Activated CD4-positive, CD25-positive, alpha-beta regulatory T cell treated with anti-CD3 and anti-CD28 coated beads, Interleukin-2, amount 50 U/mL, for 24 hours (primary cell): Measurements from ENCODE around the gene GABRP.
"Not testable (repeated sequence)": the region's sequence is repeated elsewhere in the genome, so short reads cannot be mapped to it uniquely, and the experiment has no call there.

Experiments used
- ATAC-seq, 2 donors: fragments of 150-1000 bp; cut with Tn5 transposase; one replicate each; pipeline ENCODE4 v1.10.0; 2021; ENCODE audit warnings: mild to moderate bottlenecking in 1 of 2, moderate library complexity in 1 of 2

Gene GABRP

GRCh38 chr5:170795154-170795553 lies 11.6 kb downstream of the GABRP start:
- ATAC-seq: no peak

DNA sequence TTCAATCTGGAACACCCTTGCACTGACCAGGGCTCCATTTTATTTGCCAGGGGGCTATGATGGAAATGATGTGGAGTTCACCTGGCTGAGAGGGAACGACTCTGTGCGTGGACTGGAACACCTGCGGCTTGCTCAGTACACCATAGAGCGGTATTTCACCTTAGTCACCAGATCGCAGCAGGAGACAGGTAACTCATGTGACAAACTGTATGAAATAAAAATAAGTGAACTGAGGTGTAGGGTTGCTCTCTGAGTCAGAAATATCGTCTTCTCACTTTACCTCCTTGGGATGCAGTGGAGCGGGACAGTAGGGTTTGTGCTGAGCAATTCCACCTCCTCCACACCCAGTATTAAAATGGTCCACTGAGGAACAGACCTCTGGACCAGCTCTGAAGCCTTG lies 22.1 kb downstream of the GABRP start:
- no peak for ATAC-seq

DNA sequence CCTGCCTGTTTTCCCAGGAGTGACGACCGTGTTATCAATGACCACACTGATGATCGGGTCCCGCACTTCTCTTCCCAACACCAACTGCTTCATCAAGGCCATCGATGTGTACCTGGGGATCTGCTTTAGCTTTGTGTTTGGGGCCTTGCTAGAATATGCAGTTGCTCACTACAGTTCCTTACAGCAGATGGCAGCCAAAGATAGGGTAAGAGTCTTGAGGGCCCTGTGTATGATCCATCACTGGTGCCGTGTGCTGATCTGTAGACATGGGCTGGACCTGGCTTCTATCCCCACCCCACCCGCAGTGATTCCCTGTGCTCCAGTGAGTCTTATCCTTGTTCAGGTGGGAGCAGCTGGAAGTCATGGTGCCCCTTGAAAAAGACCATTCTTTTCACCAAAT lies 26.0 kb downstream of the GABRP start:
- ATAC-seq: no peak

DNA sequence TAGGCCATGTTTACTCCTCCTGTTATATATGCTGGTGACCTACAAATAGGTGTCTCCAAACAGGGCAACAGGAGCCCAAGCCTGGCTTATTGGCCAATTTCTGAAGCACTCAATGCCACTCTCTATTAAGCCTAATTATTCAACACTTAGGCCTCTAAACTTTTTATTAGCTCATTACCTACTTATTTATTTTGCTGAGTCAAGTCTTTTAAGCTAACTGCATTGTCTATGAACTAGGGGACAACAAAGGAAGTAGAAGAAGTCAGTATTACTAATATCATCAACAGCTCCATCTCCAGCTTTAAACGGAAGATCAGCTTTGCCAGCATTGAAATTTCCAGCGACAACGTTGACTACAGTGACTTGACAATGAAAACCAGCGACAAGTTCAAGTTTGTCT lies 28.2 kb downstream of the GABRP start:
- no peak for ATAC-seq

- ATAC-seq: no peak
These were observed 29.7 kb downstream of the GABRP start for GRCh38 chr5:170813231-170813630.

DNA sequence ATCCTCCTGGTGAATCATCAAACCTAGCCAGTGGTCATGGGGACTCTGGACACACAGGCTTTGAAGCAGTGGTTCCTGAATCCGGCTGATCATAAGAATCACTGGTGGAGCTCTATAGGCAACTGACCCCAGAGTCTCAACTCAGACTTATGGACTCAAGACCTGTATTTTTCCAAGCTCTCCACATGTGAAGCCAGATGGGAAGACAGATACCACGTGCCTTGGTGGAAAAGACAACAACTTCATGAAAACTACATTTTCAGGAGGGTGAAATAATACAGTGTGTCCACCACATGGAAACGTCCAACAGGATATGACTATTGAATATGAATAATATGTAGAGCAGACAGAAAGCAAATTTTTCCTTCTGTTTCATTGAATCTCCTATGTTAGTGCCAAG lies 33.7 kb downstream of the GABRP start:
- no peak for ATAC-seq

GRCh38 chr5:170818232-170818631 lies 34.7 kb downstream of the GABRP start:
- no peak for ATAC-seq

DNA sequence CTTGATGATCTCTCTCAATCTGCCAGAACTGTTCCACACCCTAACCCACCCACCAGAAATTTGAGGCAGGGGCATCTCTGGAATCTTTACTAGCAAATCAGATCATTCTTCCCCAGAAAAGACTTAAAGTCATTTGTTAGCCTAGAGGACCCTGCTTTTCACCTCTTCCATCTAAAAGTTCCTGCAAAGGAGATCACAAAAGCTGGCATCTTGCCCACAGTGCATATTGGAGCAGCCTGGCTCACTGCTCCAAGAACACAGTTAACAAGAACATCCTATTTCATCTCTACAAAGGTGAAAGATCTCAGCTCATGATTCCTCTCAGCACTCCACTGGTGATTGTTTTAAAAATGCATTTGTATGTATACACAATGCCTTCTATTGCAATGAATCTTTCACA lies 36.3 kb downstream of the GABRP start:
- ATAC-seq: no peak

- no peak for ATAC-seq
These were observed 37.8 kb downstream of the GABRP start for GRCh38 chr5:170821257-170821800.

- ATAC-seq: no peak
These were observed 42.6 kb downstream of the GABRP start for GRCh38 chr5:170826117-170826516.

DNA sequence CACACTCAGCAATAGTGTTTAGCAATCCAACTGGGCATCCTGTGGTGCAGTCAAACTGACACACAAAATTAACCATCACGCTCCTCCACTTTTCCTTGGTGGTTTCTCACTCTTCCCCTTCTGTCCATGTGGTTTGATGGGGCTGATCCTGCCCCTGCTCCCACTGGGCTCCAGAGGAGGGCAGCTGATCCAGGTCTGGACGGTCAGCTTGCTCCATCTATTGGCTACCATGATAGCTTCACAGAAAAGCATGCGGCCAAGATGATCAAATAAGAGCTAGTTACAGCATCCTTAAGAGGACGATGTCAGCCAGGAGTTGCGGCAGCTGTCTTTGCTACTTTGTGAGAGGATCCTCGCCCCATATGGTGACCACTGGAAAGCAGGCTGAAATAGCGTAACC lies 48.7 kb downstream of the GABRP start:
- no peak for ATAC-seq

DNA sequence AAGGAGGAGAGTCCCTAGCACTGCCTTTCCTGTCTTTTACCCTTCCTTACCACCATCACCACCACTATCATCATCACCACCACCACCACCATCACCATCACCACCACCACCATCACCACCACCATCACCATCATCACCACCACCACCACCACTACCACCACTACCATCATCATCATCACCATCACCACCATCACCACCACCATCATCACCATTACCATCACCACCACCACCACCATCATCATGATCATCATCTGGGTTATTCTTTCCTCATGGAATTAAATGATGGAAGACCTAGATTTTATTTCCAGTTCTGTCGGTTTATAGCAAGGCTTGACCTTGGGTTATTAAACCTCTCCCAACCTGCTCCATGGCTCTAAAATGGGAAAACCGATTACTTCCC lies 50.5 kb downstream of the GABRP start:
- ATAC-seq: not testable (repeated sequence)

DNA sequence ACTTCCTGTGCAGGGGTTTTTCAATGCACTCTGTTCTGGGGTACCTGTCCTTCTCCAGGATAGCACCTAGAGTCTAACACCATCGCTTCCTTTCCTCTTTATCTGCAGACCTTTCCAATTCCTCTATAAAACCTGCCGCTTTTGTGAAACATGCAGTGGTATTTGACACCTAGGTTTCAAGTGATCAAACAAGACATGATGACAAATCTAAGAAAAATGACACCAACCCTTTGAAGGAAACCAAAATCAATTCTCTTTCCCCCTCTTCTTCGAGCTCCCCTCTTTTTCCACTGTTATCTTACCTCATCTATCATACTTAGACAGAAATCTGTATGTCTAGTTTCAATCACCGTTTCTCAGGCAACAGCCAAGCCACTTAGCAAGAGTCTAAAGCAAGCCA lies 52.7 kb downstream of the GABRP start:
- no peak for ATAC-seq

DNA sequence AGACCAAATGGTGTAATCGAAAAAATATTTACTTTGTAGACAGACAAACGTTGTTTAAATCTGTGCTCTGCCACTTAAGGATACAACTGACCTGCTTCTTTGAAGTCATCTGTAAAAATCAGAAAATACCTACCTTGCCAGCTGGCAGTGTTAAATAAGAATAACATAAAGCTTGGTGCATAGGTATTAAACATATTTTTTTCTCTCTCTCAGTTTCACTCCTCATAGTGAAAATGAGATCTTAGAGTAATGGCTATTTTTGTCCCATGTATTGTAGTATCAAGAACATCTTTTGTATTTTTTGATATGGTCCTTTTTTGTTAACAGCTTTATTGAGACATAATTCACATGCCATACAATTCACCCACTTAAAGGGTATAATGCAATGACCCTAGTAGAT lies 60.3 kb downstream of the GABRP start:
- ATAC-seq: no peak

GRCh38 chr5:170844651-170845050 lies 61.1 kb downstream of the GABRP start:
- ATAC-seq: no peak

DNA sequence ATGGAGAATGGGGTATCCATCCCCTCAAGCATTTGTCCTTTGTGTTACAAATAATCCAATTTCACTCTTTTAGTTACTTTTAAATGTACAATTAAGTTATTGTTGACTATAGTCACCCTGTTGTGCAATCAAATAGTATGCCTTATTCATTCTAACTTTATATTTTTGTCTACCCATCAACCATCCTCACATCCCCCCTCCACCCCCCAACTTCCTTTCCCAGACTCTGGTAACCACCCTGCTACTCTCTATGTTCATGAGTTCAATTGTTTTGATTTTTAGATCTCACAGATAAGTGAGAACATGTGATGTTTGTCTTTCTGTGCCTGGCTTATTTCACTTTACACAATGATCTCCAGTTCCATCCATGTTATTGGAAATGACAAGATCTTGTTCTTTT lies 62.9 kb downstream of the GABRP start:
- ATAC-seq: no peak

- no peak for ATAC-seq
These were observed 63.3 kb downstream of the GABRP start for GRCh38 chr5:170846846-170847245.

DNA sequence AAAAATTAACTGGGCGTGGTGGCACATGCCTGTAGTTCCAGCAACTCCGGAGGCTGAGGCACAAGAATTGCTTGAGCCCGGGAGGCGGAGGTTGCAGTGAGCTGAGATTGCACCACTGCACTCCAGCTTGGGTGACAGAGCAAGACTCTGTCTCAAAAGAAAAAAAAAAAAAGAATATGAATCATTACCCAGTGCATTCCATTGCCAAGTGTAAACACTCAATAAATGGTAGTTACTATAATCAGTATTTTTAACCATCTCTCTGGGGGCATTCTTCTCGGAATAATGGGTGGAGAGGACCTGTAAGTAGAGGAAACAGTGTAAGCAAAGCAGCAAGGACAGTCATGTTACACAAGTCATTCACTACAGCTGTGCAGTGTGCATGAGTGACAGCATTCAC lies 64.5 kb downstream of the GABRP start:
- no peak for ATAC-seq

- no peak for ATAC-seq
These were observed 65.8 kb downstream of the GABRP start for GRCh38 chr5:170849374-170849773.

DNA sequence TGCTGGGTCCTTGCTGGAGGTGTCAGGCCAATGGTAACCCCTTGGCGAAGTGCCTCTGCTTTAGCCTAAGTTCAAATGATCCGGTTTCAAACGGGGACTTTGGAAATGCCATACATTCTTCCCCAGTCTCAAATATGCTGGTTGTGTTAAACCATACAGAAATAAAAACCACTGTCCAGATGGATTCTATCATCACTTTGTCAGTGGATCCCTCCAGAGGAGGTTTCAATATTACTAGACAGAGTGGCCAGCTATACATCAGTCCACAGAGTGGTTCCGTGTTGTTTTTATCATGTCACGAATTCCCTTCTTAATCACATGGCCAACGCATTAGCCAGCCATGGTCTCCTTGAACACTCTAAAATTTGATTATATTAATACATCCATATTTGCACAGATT lies 71.0 kb downstream of the GABRP start:
- no peak for ATAC-seq

DNA sequence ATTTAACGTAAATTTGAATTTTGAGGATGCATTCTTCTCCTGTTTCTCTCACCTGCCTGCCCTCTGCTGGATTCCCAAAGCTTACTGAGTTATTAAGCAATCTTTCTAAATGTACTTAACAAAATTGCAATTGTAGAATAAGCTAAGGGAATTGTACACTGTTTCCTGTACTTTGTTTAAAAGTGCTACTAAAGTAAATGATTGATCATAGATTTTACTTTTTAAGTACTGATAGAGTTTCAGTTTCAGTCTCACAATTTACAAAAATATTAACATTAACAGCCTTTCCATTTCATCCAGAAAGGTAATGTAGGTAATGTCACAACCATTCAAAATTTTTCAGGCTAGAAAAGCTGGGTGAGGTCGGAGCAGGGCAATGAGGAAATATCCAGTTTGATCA lies 73.5 kb downstream of the GABRP start:
- no peak for ATAC-seq

- ATAC-seq: no peak
These were observed 76.9 kb downstream of the GABRP start for GRCh38 chr5:170860415-170860814.

DNA sequence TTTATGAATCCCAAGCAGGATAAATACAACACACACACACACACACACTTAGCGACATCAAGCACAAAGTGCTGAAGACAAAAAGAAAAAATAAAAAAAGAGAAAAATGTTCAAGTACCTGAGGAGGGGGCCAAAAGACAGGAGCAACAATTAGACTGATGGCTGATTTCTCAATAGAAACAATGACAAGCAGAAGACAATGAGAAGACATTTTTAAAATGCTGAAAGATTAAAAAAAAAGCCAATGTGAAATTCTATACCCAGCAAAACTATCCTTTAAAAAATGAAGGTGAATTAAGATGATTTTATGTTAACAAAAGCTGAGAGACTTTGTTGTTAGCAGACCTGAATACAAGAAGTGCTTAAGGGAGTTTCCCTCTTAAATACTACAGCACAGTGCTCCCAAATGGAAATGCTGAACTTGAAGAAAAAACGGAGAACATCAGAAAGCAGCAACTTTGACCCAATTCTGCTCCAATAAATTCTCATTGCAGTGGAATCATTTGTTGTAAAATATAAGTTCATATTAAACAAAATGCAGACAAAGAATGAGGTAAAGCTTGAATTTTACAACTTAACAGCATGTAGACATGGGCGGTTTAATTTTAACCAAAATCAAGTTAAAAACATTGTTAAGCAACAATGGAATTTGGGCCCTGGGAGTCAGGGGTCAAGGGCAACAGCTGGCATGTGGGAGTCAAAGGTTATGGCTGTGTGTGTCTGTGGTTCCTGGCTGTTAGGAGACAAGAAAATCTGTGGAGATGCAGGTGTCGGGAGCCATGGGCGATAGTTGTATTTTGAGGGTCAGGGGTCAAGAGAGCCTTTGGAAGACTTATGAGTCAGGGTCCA lies 77.5 kb downstream of the GABRP start:
- no peak for ATAC-seq

GRCh38 chr5:170861667-170861916 lies 78.1 kb downstream of the GABRP start:
- ATAC-seq: no peak
